ENCODE results near the gene NFIA.

The NFIA gene

DNA sequence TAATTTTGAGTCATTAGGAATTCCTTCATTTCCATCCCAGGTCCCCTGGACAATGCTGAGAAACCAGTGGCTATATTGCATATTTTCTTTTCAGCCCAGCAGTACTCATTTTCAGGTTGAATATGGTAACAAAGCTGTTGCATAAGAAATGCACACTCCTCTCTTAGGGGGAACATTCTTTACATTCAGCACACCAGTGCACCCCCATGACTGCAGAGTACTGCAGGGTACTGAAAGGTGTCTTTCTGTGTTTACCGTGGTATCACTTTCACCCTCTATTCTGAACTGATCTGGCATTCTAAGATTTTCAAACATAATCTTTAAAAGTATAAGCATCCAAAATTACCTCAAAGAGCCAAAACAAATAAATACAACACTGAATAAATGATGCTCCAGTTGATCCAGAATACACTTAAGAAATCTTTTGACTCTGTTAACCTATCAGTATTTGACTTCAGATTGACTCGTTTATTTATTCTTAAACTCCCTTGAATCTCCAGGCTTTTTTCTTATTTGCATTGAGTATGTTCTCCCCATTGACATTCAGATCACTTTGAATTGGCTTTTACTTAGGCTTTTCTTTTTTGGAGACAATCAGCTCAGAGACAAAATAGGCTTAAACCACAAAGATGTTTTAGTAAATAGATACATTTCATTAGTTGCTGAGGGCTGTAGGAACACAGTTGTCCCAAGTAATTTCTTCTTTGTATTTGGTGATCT lies 213.6 kb downstream of the NFIA start:
- FAIRE-seq (no peak), DNase-seq (ENCODE audit: insufficient read length, low spot score) (no peak)
- TF ChIP-seq PAX5 (IDR thresholded peaks at IDR 0.05; ENCODE audit: insufficient read depth, low read length, severe bottlenecking) (no peak), POU2F2 (IDR thresholded peaks at IDR 0.05; ENCODE audit: low read depth, low read length) (no peak), SPI1 (IDR thresholded peaks at IDR 0.05; ENCODE audit: low read depth, low read length) (no peak)

DNA sequence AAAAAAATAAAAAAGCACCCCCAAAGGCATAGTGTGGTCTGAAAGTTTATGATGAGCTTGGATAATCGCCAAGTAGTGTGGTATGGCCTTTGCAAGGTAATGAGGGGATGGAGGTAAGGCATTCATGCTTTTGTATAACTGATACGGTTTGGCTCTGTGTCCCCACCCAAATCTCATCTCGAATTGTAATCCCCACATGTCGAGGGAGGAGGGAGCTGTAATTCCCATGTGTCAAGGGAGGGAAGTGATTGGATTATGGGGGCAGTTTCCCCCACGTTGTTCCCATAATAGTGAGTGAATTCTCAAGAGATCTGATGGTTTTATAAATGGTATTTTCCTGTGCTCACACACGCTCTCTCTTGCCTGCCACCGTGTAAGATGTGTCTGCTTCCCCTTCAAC lies 215.5 kb downstream of the NFIA start:
- no peak for TF ChIP-seq SPI1 (IDR thresholded peaks at IDR 0.05; ENCODE audit: low read depth, low read length)
- no peak for TF ChIP-seq POLR2AphosphoS5 (IDR thresholded peaks at IDR 0.05; ENCODE audit: low read depth, low read length)
- no peak for TF ChIP-seq POLR2A (IDR thresholded peaks at IDR 0.05; ENCODE audit: low read depth, low read length)
- TF ChIP-seq TAF1 (IDR thresholded peaks at IDR 0.05; ENCODE audit: low read depth, low read length): no peak
- TF ChIP-seq PAX5 (IDR thresholded peaks at IDR 0.05; ENCODE audit: insufficient read depth, low read length, severe bottlenecking): no peak
- TF ChIP-seq POU2F2 (IDR thresholded peaks at IDR 0.05; ENCODE audit: low read depth, low read length): no peak
- FAIRE-seq (no peak), DNase-seq (ENCODE audit: insufficient read length, low spot score) (no peak)

DNA sequence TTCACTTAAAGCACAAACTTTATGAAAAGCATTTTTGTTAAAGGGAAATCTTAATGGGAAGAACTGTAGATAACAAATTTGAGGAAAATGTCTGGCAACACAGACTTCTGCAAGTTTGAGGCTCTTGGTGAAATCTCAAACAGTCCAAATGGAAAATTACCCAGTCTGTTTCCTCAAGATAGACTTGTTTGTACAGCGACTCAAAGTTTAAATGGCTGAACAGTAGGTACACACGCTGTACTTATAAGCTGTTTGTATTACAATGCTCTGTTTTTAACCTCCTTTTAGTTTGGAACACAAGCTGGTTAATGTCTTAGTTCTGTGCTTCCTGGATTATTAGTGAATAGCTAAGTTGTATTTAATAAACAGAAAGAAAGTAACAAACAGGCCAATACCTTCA lies 217.1 kb downstream of the NFIA start:
- DNase-seq (ENCODE audit: insufficient read length, low spot score) (no peak), FAIRE-seq (no peak)
- TF ChIP-seq SPI1 (IDR thresholded peaks at IDR 0.05; ENCODE audit: low read depth, low read length) (no peak), TAF1 (IDR thresholded peaks at IDR 0.05; ENCODE audit: low read depth, low read length) (no peak), POU2F2 (IDR thresholded peaks at IDR 0.05; ENCODE audit: low read depth, low read length) (no peak), PAX5 (IDR thresholded peaks at IDR 0.05; ENCODE audit: insufficient read depth, low read length, severe bottlenecking) (no peak), POLR2A (IDR thresholded peaks at IDR 0.05; ENCODE audit: low read depth, low read length) (no peak), POLR2AphosphoS5 (IDR thresholded peaks at IDR 0.05; ENCODE audit: low read depth, low read length) (no peak)

DNA sequence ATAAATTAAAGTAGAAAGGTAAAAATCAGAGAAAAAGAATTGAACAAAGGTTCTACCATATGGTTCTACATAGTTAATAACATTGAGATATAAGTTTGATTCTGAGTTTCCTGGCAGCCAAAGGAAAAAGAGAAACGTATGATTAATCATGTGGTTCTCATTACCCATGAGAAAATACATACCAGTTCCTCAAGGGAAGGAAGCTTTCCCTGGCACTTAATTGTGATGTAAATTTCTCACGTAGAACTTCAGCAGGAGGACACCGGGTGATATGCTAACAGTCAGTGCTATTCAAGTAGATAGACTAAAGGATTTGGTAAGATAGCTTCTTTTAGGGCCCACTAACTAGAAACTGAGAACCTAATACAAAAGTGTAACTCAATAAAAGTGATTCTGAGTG lies 218.5 kb downstream of the NFIA start:
- no peak for TF ChIP-seq SPI1 (IDR thresholded peaks at IDR 0.05; ENCODE audit: low read depth, low read length)
- TF ChIP-seq TAF1 (IDR thresholded peaks at IDR 0.05; ENCODE audit: low read depth, low read length): no peak
- no peak for TF ChIP-seq POLR2AphosphoS5 (IDR thresholded peaks at IDR 0.05; ENCODE audit: low read depth, low read length)
- TF ChIP-seq PAX5 (IDR thresholded peaks at IDR 0.05; ENCODE audit: insufficient read depth, low read length, severe bottlenecking): no peak
- no peak for TF ChIP-seq POU2F2 (IDR thresholded peaks at IDR 0.05; ENCODE audit: low read depth, low read length)
- FAIRE-seq: no peak
- no peak for DNase-seq (ENCODE audit: insufficient read length, low spot score)

DNA sequence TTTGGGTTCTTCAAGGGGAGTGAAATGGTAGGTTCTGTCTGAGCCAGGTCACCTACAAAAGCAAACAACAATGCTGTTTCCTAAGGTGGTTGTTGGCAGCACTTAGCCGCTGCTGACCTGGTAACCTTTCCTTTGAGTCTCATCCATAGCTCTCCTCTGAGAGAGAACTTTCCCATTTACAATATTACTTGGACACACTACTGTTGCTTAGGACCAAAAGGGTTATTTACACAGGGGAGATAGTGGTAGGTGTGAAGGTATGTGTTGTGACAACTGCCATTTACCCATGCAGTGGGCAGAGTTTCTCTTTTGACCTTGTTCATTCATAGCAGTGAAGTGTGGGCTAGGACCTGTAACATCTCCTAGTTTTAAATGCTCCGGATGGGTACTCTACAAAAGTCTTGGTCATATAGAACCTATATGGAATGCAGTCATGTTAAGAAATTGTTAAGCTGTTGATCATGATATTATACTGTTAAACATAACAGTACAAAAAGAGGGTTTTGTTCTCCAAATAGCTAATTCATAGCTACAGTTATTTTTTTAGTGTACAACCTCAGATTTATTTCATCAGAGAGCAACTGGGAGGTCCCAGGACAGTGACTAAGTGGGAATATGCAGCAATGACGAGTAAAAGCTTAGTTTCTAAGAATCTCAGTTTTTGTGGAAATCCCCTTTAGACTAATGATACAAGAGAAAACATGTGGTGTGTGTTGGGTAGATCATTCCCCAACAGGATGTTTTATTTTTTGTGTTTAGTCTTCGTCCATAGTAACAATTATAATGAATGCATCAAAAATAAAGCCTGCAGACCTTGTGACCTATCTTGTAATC lies 219.7 kb downstream of the NFIA start:
- FAIRE-seq (no peak), DNase-seq (ENCODE audit: insufficient read length, low spot score) (no peak)
- TF ChIP-seq PAX5 (IDR thresholded peaks at IDR 0.05; ENCODE audit: insufficient read depth, low read length, severe bottlenecking): no peak
- no peak for TF ChIP-seq SPI1 (IDR thresholded peaks at IDR 0.05; ENCODE audit: low read depth, low read length)
- no peak for TF ChIP-seq POU2F2 (IDR thresholded peaks at IDR 0.05; ENCODE audit: low read depth, low read length)
- TF ChIP-seq POLR2AphosphoS5 (IDR thresholded peaks at IDR 0.05; ENCODE audit: low read depth, low read length): no peak
- no peak for TF ChIP-seq POLR2A (IDR thresholded peaks at IDR 0.05; ENCODE audit: low read depth, low read length)
- no peak for TF ChIP-seq TAF1 (IDR thresholded peaks at IDR 0.05; ENCODE audit: low read depth, low read length)

DNA sequence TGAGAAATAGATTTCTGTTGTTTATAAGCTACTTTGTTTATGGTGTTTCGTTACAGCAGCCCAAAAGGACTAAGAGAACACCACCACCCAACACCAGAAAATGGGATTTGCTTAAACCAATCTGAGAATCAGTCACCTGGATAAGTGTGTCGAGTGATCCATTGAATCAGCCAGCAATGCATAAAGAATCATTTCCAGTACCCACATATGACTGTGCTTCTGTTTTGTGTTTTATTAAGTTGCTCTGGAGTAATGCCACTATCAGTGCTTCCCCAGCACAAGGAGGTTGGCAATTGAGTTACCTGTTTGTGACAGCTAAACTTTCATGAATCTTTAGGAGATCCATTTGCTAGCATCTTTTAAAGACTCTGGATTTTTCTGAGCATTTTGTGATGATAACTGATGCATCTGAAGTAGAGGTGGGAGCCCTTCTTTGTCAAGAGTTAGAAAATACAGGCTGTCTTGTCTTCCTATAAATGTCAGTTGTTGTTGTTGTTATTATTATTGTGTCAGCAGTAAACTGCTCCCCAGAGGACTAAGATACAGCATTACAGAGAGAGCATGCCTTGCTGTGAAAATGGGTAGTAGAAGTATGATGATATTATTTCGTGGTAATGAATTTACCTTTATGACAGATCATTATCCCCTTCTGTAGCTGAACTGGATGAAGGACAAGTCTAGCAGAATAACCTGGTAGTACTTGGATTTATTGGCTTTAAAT lies 225.2 kb downstream of the NFIA start:
- no peak for FAIRE-seq
- TF ChIP-seq POLR2AphosphoS5 (IDR thresholded peaks at IDR 0.05; ENCODE audit: low read depth, low read length) (no peak), POU2F2 (IDR thresholded peaks at IDR 0.05; ENCODE audit: low read depth, low read length) (no peak), TAF1 (IDR thresholded peaks at IDR 0.05; ENCODE audit: low read depth, low read length) (no peak), SPI1 (IDR thresholded peaks at IDR 0.05; ENCODE audit: low read depth, low read length) (no peak), POLR2A (IDR thresholded peaks at IDR 0.05; ENCODE audit: low read depth, low read length) (no peak), PAX5 (IDR thresholded peaks at IDR 0.05; ENCODE audit: insufficient read depth, low read length, severe bottlenecking) (no peak)
- no peak for DNase-seq (ENCODE audit: insufficient read length, low spot score)

DNA sequence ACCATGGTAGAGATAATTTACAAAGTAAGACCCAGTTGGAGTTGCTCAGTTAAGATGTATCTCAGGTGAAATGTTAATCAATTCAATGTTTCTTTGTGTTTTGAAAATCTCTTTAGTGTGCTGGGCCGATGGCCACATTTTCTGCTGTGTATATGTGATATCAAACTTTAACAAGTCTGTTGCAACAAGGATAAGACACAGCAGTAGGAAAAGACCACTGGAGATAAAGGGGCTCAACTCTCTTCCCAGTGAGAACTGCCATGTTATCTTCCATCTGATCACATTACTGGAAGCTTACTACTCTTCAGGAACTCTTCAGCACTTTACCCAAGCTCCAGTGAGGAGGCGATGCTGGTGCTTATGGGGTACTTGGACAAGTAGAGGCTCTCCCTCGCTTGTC lies 227.7 kb downstream of the NFIA start:
- no peak for FAIRE-seq
- TF ChIP-seq PAX5 (IDR thresholded peaks at IDR 0.05; ENCODE audit: insufficient read depth, low read length, severe bottlenecking) (no peak), POLR2A (IDR thresholded peaks at IDR 0.05; ENCODE audit: low read depth, low read length) (no peak), SPI1 (IDR thresholded peaks at IDR 0.05; ENCODE audit: low read depth, low read length) (no peak)
- no peak for DNase-seq (ENCODE audit: insufficient read length, low spot score)

DNA sequence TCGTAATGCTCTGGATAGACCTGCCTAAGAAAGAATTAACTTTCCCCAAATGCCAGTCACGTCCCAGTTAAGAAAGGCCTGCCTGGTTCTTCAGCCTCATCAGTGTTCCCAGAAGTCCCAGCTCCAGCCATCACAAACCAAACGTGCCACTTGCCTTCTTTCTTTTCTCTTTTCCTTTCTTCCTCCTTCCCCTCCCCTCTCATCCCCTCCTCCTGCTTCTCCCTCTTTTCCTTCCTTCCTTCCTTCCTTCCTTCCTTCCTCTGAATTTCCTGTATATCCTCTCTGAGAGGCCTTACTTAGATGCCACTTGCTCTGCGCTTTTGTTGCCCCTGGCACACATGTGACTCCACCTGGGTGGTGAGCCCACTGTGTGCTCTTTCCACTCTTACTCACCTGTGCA lies 228.2 kb downstream of the NFIA start:
- DNase-seq (ENCODE audit: insufficient read length, low spot score) (no peak), FAIRE-seq (no peak)
- TF ChIP-seq POU2F2 (IDR thresholded peaks at IDR 0.05; ENCODE audit: low read depth, low read length): no peak
- TF ChIP-seq POLR2A (IDR thresholded peaks at IDR 0.05; ENCODE audit: low read depth, low read length): no peak
- no peak for TF ChIP-seq TAF1 (IDR thresholded peaks at IDR 0.05; ENCODE audit: low read depth, low read length)
- TF ChIP-seq POLR2AphosphoS5 (IDR thresholded peaks at IDR 0.05; ENCODE audit: low read depth, low read length): no peak
- no peak for TF ChIP-seq SPI1 (IDR thresholded peaks at IDR 0.05; ENCODE audit: low read depth, low read length)
- TF ChIP-seq PAX5 (IDR thresholded peaks at IDR 0.05; ENCODE audit: insufficient read depth, low read length, severe bottlenecking): no peak

DNA sequence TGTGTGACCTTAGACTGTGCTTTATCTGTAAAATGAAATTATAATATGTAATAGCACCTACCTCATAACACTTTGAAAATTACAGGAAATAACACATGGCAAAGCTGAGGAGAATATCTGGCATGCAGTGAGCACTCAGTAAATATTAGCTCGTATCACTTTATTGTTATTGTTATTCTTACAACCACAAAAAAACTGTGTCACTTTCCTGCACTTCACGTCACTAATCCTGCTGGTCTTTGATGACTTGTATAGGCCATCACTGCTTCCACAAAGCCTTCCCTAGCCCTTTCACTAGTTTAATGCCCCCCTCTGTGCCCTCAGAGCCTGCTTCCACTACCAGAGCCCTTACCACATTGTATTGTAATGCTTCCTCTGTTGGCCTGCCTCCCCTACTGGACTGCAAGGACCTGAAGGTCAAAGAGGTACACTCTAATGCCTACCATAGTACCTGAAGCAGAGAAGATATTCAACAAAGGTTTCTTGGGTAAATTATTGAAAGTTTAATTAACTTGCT lies 231.6 kb downstream of the NFIA start:
- DNase-seq (ENCODE audit: insufficient read length, low spot score) (no peak), FAIRE-seq (no peak)
- TF ChIP-seq POU2F2 (IDR thresholded peaks at IDR 0.05; ENCODE audit: low read depth, low read length) (no peak), PAX5 (IDR thresholded peaks at IDR 0.05; ENCODE audit: insufficient read depth, low read length, severe bottlenecking) (no peak), SPI1 (IDR thresholded peaks at IDR 0.05; ENCODE audit: low read depth, low read length) (no peak), POLR2AphosphoS5 (IDR thresholded peaks at IDR 0.05; ENCODE audit: low read depth, low read length) (no peak), POLR2A (IDR thresholded peaks at IDR 0.05; ENCODE audit: low read depth, low read length) (no peak), TAF1 (IDR thresholded peaks at IDR 0.05; ENCODE audit: low read depth, low read length) (no peak)

All from GM12891 (cell line).